Hematopoietic multipotent progenitor cell treated with erythropoietin and hydrocortisone succinate and interleukin-3 and kit ligand, for 6 days (in vitro differentiated cells): ENCODE data around the gene STAC3.

Experiments used
- DNase-seq: peaks from one replicate; pipeline ENCODE4 v3.0.0-alpha.2; 2015

STAC3 gene

GRCh38 chr12:57254506-57255280 lies 3.7 kb upstream of the STAC3 start:
- DNase-seq, result no peak

- no peak for DNase-seq
Measured at GRCh38 chr12:57250541-57250940, 446 bp downstream of the STAC3 start.

- DNase-seq, result peak; percentile 88
Measured at GRCh38 chr12:57248934-57249742, 1.8 kb downstream of the STAC3 start.

- peak; percentile 9 for DNase-seq
Measured at GRCh38 chr12:57247041-57247440, 3.9 kb downstream of the STAC3 start.

GRCh38 chr12:57244312-57244696 lies 6.7 kb downstream of the STAC3 start:
- no peak for DNase-seq

- DNase-seq, result peak; percentile 93
Measured at GRCh38 chr12:57243521-57244311, 7.3 kb downstream of the STAC3 start.

GRCh38 chr12:57242691-57243454 lies 8.1 kb downstream of the STAC3 start:
- peak; percentile 66 for DNase-seq

GRCh38 chr12:57242329-57242690 lies 8.7 kb downstream of the STAC3 start:
- peak; percentile 4 for DNase-seq

GRCh38 chr12:57241402-57242310 lies 9.3 kb downstream of the STAC3 start:
- DNase-seq, result peak; percentile 16

- peak; percentile 34 for DNase-seq
Measured at GRCh38 chr12:57240926-57241401, 10.0 kb downstream of the STAC3 start.

GRCh38 chr12:57240066-57240921 lies 10.7 kb downstream of the STAC3 start:
- DNase-seq, result peak; percentile 48

- peak; percentile 20 for DNase-seq
Measured at GRCh38 chr12:57239587-57240065, 11.4 kb downstream of the STAC3 start.

- DNase-seq, result peak; percentile 91
Measured at GRCh38 chr12:57238854-57239554, 12.0 kb downstream of the STAC3 start.

GRCh38 chr12:57237932-57238853 lies 12.8 kb downstream of the STAC3 start:
- DNase-seq, result peak; percentile 51

GRCh38 chr12:57237596-57237931 lies 13.4 kb downstream of the STAC3 start:
- peak; percentile 5 for DNase-seq

- DNase-seq, result peak; percentile 27
Measured at GRCh38 chr12:57236925-57237595, 13.9 kb downstream of the STAC3 start.

GRCh38 chr12:57236201-57236924 lies 14.6 kb downstream of the STAC3 start:
- peak; percentile 27 for DNase-seq
